Fibroblast of skin of right quadriceps (primary cell): Measurements from ENCODE around the gene TTC28.
"Not testable (repeated sequence)": the region's sequence is repeated elsewhere in the genome, so short reads cannot be mapped to it uniquely, and the experiment has no call there.

Source experiments
- DNase-seq: peaks from one replicate; pipeline ENCODE4 v3.0.0-alpha.2; 2013

Gene TTC28

DNA sequence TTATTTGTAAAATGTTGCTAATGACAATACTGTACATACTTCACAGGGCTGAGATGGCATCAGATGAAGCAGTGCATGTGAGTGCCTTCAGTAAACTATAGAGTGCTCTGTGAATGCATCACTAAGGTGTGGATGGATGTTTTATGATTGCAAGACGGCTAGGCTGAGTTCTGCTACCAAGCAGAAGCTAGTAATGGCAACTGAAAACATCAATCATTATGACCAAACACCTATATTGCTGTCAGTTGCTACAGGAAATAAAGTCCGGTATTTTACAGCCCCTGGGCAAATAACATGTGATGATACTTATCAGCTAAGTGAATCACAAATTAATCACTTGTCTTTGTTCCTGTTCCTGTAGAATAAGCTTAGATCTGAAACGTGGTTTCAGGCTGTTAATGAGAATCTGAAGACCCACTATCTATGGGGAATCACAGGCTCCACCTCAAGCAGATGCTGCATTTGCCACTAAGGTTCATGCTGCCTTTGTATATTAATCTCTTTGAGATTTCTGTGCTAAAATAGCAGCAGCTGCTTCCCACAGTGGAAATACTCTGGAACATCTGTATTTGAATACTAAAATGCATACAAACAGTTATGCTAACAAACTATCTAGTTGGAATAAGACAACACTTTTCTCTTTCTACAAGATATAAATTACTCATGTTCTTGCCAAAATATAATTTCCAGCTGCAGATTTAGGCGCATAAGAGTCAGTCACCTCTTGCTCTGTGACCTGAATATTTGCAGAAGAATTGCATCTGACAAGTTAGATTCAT is 506.6 kb downstream of the TTC28 start:
- peak; percentile 17 for DNase-seq

GRCh38 chr22:28171712-28172111 is 507.9 kb downstream of the TTC28 start:
- DNase-seq = no peak

- DNase-seq = no peak
Measured at GRCh38 chr22:28171115-28171514, 508.5 kb downstream of the TTC28 start.

- DNase-seq = not testable (repeated sequence)
Measured at GRCh38 chr22:28169314-28169713, 510.3 kb downstream of the TTC28 start.

GRCh38 chr22:28155808-28156207 is 523.8 kb downstream of the TTC28 start:
- no peak for DNase-seq

DNA sequence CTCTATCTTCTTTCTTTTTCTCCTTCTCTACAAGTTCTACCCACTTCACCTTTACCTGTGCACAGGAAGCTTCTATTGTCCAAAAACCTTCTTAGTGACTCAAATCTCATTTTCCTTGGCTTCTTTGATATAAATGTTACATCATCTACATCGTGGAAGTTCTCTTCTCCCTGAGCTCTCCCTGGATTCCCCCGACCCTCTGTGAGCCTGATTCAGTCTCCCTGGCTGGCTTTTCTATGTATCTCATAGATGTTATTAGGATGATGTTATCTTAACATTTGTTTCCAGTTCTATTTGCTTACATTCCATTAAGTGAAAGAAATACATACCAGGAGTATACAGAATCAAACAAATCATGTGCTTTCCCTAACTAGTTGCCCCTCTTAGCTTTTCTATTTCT is 524.8 kb downstream of the TTC28 start:
- DNase-seq = peak; percentile 31

- no peak for DNase-seq
Measured at GRCh38 chr22:28151151-28151816, 528.4 kb downstream of the TTC28 start.

- DNase-seq = peak; percentile 36
Measured at GRCh38 chr22:28148816-28149465, 530.7 kb downstream of the TTC28 start.

DNA sequence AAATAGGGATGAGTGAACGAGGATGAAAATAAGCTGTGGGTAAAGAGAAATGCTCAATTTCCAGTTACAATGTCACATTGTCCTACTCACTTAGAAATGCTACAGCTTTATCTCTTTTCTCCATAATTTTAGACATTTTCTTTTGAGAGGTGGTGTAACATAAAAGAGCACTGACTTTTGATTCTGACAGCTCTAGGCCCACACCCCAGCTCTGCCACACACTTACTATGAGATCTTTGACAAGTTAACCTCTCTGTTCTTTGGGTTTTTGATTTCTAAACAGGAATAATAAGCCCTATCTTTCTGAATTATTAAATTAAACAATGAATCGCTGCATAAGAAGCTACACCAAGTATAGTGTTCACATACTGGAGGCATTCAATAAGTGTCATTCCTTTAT is 532.2 kb downstream of the TTC28 start:
- DNase-seq = no peak

- DNase-seq = no peak
Measured at GRCh38 chr22:28146401-28147314, 533.0 kb downstream of the TTC28 start.

DNA sequence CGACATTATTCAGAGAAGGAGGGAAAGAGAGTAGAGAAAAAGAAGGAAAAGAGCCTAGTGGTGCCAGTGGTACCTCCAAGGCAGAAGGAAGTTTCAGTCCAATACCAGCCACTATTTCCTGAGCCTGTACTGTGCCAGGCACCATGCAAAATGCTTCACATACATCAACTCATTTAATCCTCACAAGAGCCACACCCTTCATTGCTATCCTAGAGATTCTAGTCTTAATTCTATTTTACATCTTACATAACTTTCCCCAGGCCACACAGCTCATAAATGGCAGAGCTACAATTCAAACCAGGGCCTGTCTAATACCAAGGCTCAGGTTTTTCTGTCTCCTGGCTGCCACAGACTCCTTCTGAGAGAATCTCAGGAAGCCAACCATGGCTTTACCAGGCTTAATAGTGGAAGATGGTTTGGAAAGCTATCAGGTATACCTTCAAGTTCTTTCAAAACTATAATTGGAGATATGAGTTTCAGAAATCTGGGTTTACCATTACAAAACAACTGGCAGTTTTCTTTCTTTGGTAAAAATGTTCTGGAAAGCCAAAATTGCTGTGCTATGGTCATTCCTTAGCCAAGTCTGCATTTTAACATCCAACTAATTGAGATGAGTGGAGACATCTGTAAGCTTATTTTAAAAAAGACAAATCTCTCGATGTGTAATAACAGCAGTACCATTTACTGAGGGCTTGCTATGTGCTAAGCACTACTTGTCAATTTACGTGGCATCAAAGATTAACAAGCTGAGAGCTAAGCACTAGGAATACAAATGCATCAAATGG is 535.5 kb downstream of the TTC28 start:
- no peak for DNase-seq

- DNase-seq = peak; percentile 27
Measured at GRCh38 chr22:28143241-28143865, 536.3 kb downstream of the TTC28 start.

GRCh38 chr22:28142361-28142961 is 537.2 kb downstream of the TTC28 start:
- peak; percentile 98 for DNase-seq

DNA sequence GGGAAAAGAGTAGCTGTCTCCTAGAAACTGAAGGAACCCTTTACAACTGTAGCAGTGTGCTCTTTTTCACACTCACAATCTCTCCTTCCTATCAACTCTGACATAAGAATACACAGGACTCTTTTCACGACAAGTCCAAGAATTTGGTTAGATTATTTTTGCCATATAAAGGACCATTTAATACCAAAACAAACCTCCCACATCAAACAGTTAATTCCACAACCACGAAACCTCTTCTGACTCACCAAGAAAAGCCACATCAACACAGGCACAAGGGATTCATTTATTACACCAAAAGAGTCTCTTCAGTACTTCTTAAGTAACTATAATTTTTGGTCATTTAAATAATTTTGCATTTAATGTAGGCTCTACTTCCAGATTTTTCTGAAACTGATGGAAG is 538.0 kb downstream of the TTC28 start:
- peak; percentile 90 for DNase-seq

DNA sequence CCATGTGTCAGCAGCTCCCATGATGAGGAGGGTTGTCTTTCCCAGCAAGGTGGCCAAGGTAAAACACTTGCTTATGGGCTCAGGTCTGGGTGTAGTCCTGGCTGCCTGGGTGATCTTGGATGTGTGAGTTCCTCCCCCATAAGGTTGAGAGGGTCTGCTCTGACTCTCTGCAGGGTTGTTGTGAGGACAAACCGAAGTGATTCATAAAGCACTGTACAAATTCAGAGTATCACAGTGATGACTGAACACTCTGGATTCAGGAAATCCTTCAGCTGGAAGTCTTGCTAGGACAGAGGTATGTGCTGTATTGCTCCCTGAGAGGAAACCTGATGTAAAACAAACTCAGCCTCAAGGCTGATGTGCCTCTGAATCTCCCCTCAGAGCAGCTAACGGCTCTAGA is 539.7 kb downstream of the TTC28 start:
- DNase-seq = peak; percentile 95

DNA sequence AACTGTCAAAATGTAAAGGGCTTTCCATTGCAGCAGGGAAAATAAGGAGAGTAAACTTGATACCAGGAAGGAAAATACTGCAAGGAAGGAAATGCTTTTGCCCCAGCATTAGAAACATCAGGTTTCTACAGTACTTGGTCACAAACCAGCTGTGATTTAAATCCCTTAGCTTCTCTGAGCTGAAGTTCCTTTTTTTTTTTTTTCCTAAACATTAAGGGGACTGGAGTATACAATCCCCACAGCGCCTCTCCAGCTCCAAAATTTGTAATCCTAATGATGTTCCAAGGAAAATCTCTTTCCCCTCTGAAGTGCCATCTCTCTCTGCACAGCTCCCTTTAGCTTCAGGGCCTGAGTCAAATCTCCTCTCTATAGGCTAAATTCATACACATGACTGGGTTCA is 540.1 kb downstream of the TTC28 start:
- DNase-seq = no peak

GRCh38 chr22:28137036-28137435 is 542.6 kb downstream of the TTC28 start:
- DNase-seq = no peak

DNA sequence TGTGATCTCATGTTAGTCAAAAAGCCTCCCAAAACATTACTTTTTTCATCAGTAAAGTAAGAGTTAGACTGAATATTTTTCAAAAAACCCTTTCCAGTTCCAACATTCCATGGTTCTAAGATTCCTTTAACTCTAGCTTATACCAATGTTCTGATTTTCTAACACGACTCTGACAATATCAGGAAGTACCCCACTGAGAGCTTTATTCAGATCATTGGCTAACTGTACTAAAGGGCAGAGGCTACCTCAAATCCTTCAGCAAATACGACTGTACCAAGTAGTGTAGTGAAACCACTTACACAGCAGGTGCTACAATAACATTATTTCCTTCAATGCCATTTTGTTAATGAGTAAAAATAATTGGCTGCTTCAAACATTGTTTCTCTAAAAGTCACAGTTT is 547.2 kb downstream of the TTC28 start:
- no peak for DNase-seq

DNA sequence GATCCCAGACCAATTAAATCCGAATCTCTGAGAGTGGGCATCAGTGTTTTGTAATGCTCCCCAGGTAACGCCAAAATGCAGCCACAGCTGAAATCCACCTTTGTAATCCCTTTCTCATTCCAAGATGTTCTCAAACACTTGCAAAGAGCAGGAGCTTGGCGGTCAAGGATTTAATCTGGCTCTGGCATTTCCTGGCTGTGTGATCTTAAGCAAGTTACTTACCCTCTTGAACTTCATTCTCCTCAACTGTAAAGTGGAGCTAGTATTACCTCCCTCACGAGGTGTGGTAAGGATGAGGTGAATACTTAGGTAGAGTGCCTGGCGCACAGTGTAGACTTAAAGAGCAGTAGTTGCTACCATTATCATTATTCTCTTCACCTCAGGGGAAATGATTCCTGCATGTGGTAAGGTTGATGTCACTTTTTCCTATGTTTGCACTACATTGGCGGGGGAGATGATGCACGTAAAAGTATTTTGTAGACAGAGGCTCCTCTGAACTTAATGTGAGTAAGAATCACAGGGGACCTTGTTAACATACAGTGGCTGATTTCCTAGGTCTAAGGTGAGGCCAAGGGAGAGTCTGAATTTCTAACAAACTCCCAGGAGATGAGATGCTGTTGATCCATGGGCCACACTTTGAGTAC is 550.2 kb downstream of the TTC28 start:
- DNase-seq = no peak

DNA sequence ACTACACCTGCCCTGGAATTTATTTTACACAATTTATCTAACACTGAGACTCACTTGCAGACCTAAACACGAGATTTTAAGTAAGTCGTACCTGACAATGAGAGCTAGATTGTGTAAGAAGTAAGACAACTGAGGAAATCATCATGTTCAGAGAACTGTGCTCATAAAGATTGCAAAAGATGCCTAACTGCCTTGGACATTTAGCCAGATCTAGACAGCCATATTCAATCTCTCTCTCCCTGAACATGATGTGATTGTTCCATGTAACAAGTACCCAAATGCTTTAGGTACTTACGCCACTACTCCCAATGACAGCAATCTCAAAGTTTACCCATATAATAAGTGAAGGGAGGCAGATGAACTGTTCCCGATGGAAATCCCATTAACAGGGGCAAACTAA is 550.8 kb downstream of the TTC28 start:
- no peak for DNase-seq

DNA sequence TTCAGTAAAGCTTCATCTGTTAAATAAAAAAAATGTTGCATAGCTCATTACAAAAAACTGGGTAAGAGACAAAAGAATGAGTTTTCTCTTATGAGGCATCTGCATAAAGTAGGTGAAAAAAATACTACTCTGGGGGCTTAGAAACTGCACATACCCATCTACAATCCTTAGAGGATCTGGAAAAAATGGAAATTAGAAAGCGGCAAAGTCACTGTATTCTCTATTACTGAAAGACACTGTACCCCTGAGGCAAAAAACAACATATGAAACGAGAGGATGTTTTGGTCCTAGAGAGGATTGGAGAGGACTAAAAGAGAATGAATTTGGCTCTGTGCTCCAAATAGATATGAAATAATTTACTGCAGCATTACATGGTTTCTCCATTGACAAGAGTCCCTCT is 553.8 kb downstream of the TTC28 start:
- no peak for DNase-seq
